ENCODE measurements around the gene RPL23. TPM values are rescaled to one million over a fixed set of nuclear protein-coding genes. Genes with fewer than 3 reads are reported as not detected.

RPL23 gene
- total RNA-seq, 1 donor from 2014 or later: 1,142 TPM

GRCh38 chr17:38874505-38875400 lies 21.2 kb upstream of the RPL23 start:
- no peak for ATAC-seq
- intact Hi-C loops (cut with DNase I): no loop called here
- no peak for DNase-seq
- H3K9me3 ChIP-seq: no peaks in the 10 kb centered on the region
- no peaks in the 10 kb centered on the region for H3K27me3 ChIP-seq
- no peak for TF ChIP-seq CTCF (IDR thresholded peaks at IDR 0.05)
- peaks cover 20% of the 10 kb centered on the region for H3K36me3 ChIP-seq
- H3K4me1 ChIP-seq: peaks cover 71% of the 10 kb centered on the region
- H3K27ac ChIP-seq: peak overlapping the region; percentile 97
- no peak overlapping the region for H3K4me3 ChIP-seq

- H3K27me3 ChIP-seq: no peaks in the 10 kb centered on the region
- no peak for DNase-seq
- H3K4me3 ChIP-seq: no peak overlapping the region
- no peak for TF ChIP-seq CTCF (IDR thresholded peaks at IDR 0.05)
- no peaks in the 10 kb centered on the region for H3K9me3 ChIP-seq
- intact Hi-C loops (cut with DNase I): no loop called here
- peaks cover 11% of the 10 kb centered on the region for H3K36me3 ChIP-seq
- H3K4me1 ChIP-seq: peaks cover 65% of the 10 kb centered on the region
- H3K27ac ChIP-seq: peak overlapping the region; percentile 97
- no peak for ATAC-seq
Measured at GRCh38 chr17:38873640-38874380, 20.3 kb upstream of the RPL23 start.

- TF ChIP-seq CTCF (IDR thresholded peaks at IDR 0.05): no peak
- H3K4me3 ChIP-seq: peak overlapping the region; percentile 86
- intact Hi-C loops (cut with DNase I): no loop called here
Measured at GRCh38 chr17:38872671-38873385, 19.3 kb upstream of the RPL23 start.

GRCh38 chr17:38872027-38872511 lies 18.5 kb upstream of the RPL23 start:
- intact Hi-C loops (cut with DNase I): no loop called here
- no peak for TF ChIP-seq CTCF (IDR thresholded peaks at IDR 0.05)
- Histone ChIP-seq H3K36me3 (no peaks in the 10 kb centered on the region), H3K4me3 (peak overlapping the region; percentile 86), H3K9me3 (no peaks in the 10 kb centered on the region), H3K4me1 (peaks cover 70% of the 10 kb centered on the region), H3K27me3 (no peaks in the 10 kb centered on the region), H3K27ac (peak overlapping the region; percentile 97)
- ATAC-seq (no peak), DNase-seq (no peak)

More at GRCh38 chr17:38872671-38873385, 19.3 kb upstream of the RPL23 start:
- H3K36me3 ChIP-seq: peaks cover 1% of the 10 kb centered on the region
- H3K4me1 ChIP-seq: peaks cover 75% of the 10 kb centered on the region
- no peaks in the 10 kb centered on the region for H3K27me3 ChIP-seq
- no peaks in the 10 kb centered on the region for H3K9me3 ChIP-seq
- H3K27ac ChIP-seq: peak overlapping the region; percentile 97
- ATAC-seq: no peak
- DNase-seq: no peak

- Histone ChIP-seq H3K9me3 (no peaks in the 10 kb centered on the region), H3K27me3 (no peaks in the 10 kb centered on the region), H3K36me3 (no peaks in the 10 kb centered on the region), H3K4me1 (peaks cover 63% of the 10 kb centered on the region), H3K27ac (peak overlapping the region; percentile 97), H3K4me3 (peak overlapping the region; percentile 86)
- TF ChIP-seq CTCF (IDR thresholded peaks at IDR 0.05): peak; percentile 7
- ATAC-seq: peak; percentile 51
- intact Hi-C loops (cut with DNase I): no loop called here
- peak; percentile 79 for DNase-seq
Measured at GRCh38 chr17:38871247-38872015, 17.9 kb upstream of the RPL23 start.

Measured in upper lobe of right lung (tissue), 1 donor.